Calu3 (cell line): ENCODE data around the gene TMEM222. TPM values are rescaled to one million over a fixed set of nuclear protein-coding genes. Genes with fewer than 3 reads are reported as not detected.

Experiments
- BruUV-seq: library from RNA; stranded (reverse); fragments of 400-500 nt; replicated peaks from 2 replicates; lab custom pipeline; 2021; lab: Mats Ljungman, UMichigan
- CTCF ChIA-PET: fragments of 300-600 bp; sonication (Branson Sonifier 250); formaldehyde crosslinking; loops from one replicate; lab custom pipeline; 2022; ENCODE audit warnings: antibody characterized with exemption; lab: Charles Lee
- DNase-seq: peaks from one replicate; pipeline ENCODE4 v3.0.0; 2022
- H3K27ac Mint-ChIP-seq: one replicate; pipeline ENCODE4 v1.8.0; 2022; ENCODE audit warnings: mixed read lengths; ENCODE audit not compliant: unreplicated experiment
- H3K27me3 Mint-ChIP-seq: one replicate; pipeline ENCODE4 v1.8.0; 2022; ENCODE audit warnings: mixed read lengths; ENCODE audit not compliant: unreplicated experiment
- H3K36me3 Mint-ChIP-seq: one replicate; pipeline ENCODE4 v1.8.0; 2022; ENCODE audit warnings: mild to moderate bottlenecking, moderate library complexity, mixed read lengths; ENCODE audit not compliant: insufficient read depth, unreplicated experiment
- H3K4me1 Mint-ChIP-seq: one replicate; pipeline ENCODE4 v1.8.0; 2022; ENCODE audit warnings: mild to moderate bottlenecking, low read depth, mixed read lengths; ENCODE audit not compliant: unreplicated experiment
- H3K4me3 Mint-ChIP-seq: one replicate; pipeline ENCODE4 v1.8.0; 2022; ENCODE audit warnings: mild to moderate bottlenecking, low read depth, moderate library complexity, mixed read lengths; ENCODE audit not compliant: unreplicated experiment
- H3K9me3 Mint-ChIP-seq: one replicate; pipeline ENCODE4 v1.8.0; 2022; ENCODE audit warnings: low read depth, mixed read lengths; ENCODE audit not compliant: unreplicated experiment
- CTCF ChIP-seq: fragments of 200-600 bp; IDR thresholded peaks from one replicate; pipeline ENCODE4 v1.8.0; 2022; ENCODE audit warnings: antibody characterized with exemption; ENCODE audit not compliant: unreplicated experiment
- intact Hi-C: fragments of 100-400 bp; cut with micrococcal nuclease; formaldehyde crosslinking; loops from one replicate; pipeline ENCODE4 v1.10.0; 2022; ENCODE audit not compliant: unreplicated experiment
- total RNA-seq: library from RNA; stranded (reverse); gene quantifications from 2 replicates; pipeline ENCODE4 v1.2.3, GENCODE V29; 2022

Gene TMEM222
- total RNA-seq, 1 experiment from 2014 or later: 30.4 TPM

- Mint-ChIP-seq H3K4me3 (no peak overlapping the region), H3K4me1 (no peaks in the 10 kb centered on the region), H3K9me3 (no peaks in the 10 kb centered on the region), H3K36me3 (peaks cover 15% of the 10 kb centered on the region), H3K27me3 (peaks cover 8% of the 10 kb centered on the region), H3K27ac (no peak overlapping the region)
- BruUV-seq: no TSS peak
- no peak for TF ChIP-seq CTCF
- no peak for DNase-seq
- CTCF ChIA-PET: interaction anchor here (0.6 kb wide), 1 partner anchor 226 kb away, joined by 4 read pairs; no protein-coding TSS in a partner anchor
- intact Hi-C loops: no loop called here
These were observed 3.8 kb upstream of the TMEM222 start for GRCh38 chr1:27318136-27318535.

- Mint-ChIP-seq H3K9me3 (no peaks in the 10 kb centered on the region), H3K4me3 (no peak overlapping the region), H3K27ac (no peak overlapping the region), H3K4me1 (no peaks in the 10 kb centered on the region), H3K27me3 (peaks cover 8% of the 10 kb centered on the region), H3K36me3 (peaks cover 17% of the 10 kb centered on the region)
- no peak for TF ChIP-seq CTCF
- no TSS peak for BruUV-seq
- CTCF ChIA-PET: no interaction called here
- intact Hi-C loops: no loop called here
- DNase-seq: no peak
These were observed 3.4 kb upstream of the TMEM222 start for GRCh38 chr1:27318596-27318995.

- Mint-ChIP-seq H3K27me3 (peaks cover 8% of the 10 kb centered on the region), H3K4me1 (peaks cover 1% of the 10 kb centered on the region), H3K36me3 (peaks cover 22% of the 10 kb centered on the region), H3K27ac (peak overlapping the region; percentile 73), H3K4me3 (peak overlapping the region; percentile 87), H3K9me3 (no peaks in the 10 kb centered on the region)
- intact Hi-C loops: no loop called here
- DNase-seq: no peak
- TF ChIP-seq CTCF: no peak
- CTCF ChIA-PET: interaction anchor here (0.7 to 1.3 kb wide), 2 partner anchors 26 to 43 kb away, joined by 3 read pairs; no protein-coding TSS in a partner anchor
- TSS peak; percentile 51 for BruUV-seq
These were observed 742 bp downstream of the TMEM222 start for GRCh38 chr1:27322569-27323240.

DNA sequence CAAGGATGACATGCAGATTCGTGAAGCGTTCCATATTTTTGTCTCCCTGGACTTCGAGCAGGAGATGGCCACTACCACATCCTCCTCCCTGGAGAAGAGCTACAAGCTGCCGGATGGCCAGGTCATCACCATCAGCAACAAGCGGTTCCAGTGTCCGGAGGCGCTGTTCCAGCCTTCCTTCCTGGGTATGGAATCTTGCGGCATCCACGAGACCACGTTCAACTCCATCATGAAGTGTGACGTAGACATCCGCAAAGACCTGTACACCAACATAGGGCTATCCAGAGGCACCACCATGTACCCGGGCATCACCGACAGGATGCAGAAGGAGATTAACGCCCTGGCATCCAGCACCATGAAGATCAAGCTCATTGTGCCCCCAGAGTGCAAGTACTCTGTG lies 3.3 kb downstream of the TMEM222 start:
- H3K36me3 Mint-ChIP-seq: peaks cover 22% of the 10 kb centered on the region
- no peaks in the 10 kb centered on the region for H3K9me3 Mint-ChIP-seq
- intact Hi-C loops: no loop called here
- peaks cover 6% of the 10 kb centered on the region for H3K4me1 Mint-ChIP-seq
- DNase-seq: no peak
- no peak for TF ChIP-seq CTCF
- no peak overlapping the region for H3K27ac Mint-ChIP-seq
- BruUV-seq: no TSS peak
- H3K4me3 Mint-ChIP-seq: no peak overlapping the region
- no peaks in the 10 kb centered on the region for H3K27me3 Mint-ChIP-seq
- CTCF ChIA-PET: no interaction called here
